ENCODE data around the gene GFRAL. TPM values are rescaled to one million over a fixed set of nuclear protein-coding genes. Genes with fewer than 3 reads are reported as not detected.

The GFRAL gene
- total RNA-seq, 3 donors from 2014 or later (not counting 1 experiment from before 2014, with no cell fraction given), result not detected

- intact Hi-C loops (cut with micrococcal nuclease), result no loop called here
Measured at GRCh38 chr6:55379895-55380294, 52.6 kb downstream of the GFRAL start.

GRCh38 chr6:55388211-55388610 lies 60.9 kb downstream of the GFRAL start:
- no peak for ATAC-seq
- Histone ChIP-seq H3K4me1 (ENCODE audit: control insufficient read depth, insufficient read depth, low read length) (no peaks in the 10 kb centered on the region), H3K27me3 (ENCODE audit: control insufficient read depth, insufficient read depth, low read length) (no peaks in the 10 kb centered on the region), H3K27ac (ENCODE audit: low read length) (no peak overlapping the region), H3K4me3 (ENCODE audit: low read length) (no peak overlapping the region), H3K9me3 (ENCODE audit: control insufficient read depth, insufficient read depth, low read length) (no peaks in the 10 kb centered on the region), H3K36me3 (ENCODE audit: control insufficient read depth, insufficient read depth, low read length) (no peaks in the 10 kb centered on the region)
- intact Hi-C loops (cut with micrococcal nuclease), result no loop called here
- WGBS (ENCODE audit: insufficient coverage), result 84% methylated on average over 3 of the region's 3 CpGs
- H3K4me1 Mint-ChIP-seq, result no peaks in the 10 kb centered on the region
- peaks cover 6 to 8% of the 10 kb centered on the region in 2 donors for H3K9me3 Mint-ChIP-seq
- TF ChIP-seq CTCF (IDR thresholded peaks at IDR 0.05), result no peak
- H3K4me3 Mint-ChIP-seq, result no peak overlapping the region
- no peak for DNase-seq
- H3K27me3 Mint-ChIP-seq (ENCODE audit: low read depth in 2 of 2), result no peaks in the 10 kb centered on the region
- no peaks in the 10 kb centered on the region for H3K36me3 Mint-ChIP-seq
- no peak overlapping the region for H3K27ac Mint-ChIP-seq

More at GRCh38 chr6:55379895-55380294, 52.6 kb downstream of the GFRAL start:
- H3K27me3 ChIP-seq (ENCODE audit: control insufficient read depth, insufficient read depth, low read length), result no peaks in the 10 kb centered on the region
- no peak overlapping the region for H3K27ac ChIP-seq (ENCODE audit: low read length)
- no peak for DNase-seq
- H3K36me3 ChIP-seq (ENCODE audit: control insufficient read depth, insufficient read depth, low read length), result no peaks in the 10 kb centered on the region
- H3K9me3 Mint-ChIP-seq, result peaks cover 3 to 15% of the 10 kb centered on the region in 2 donors
- no peak overlapping the region for H3K27ac Mint-ChIP-seq
- no peak overlapping the region for H3K4me3 Mint-ChIP-seq
- H3K27me3 Mint-ChIP-seq (ENCODE audit: low read depth in 2 of 2), result no peaks in the 10 kb centered on the region
- WGBS (ENCODE audit: insufficient coverage), result 80% methylated on average over 1 of the region's 1 CpG
- H3K36me3 Mint-ChIP-seq, result peaks cover 11% of the 10 kb centered on the region
- no peaks in the 10 kb centered on the region for H3K9me3 ChIP-seq (ENCODE audit: control insufficient read depth, insufficient read depth, low read length)
- H3K4me3 ChIP-seq (ENCODE audit: low read length), result no peak overlapping the region
- H3K4me1 ChIP-seq (ENCODE audit: control insufficient read depth, insufficient read depth, low read length), result no peaks in the 10 kb centered on the region
- no peaks in the 10 kb centered on the region for H3K4me1 Mint-ChIP-seq
- no peak for ATAC-seq
- TF ChIP-seq CTCF (IDR thresholded peaks at IDR 0.05), result no peak

- 51% methylated on average over 2 of the region's 3 CpGs for WGBS (ENCODE audit: insufficient coverage)
- Histone ChIP-seq H3K27ac (ENCODE audit: low read length) (no peak overlapping the region), H3K36me3 (ENCODE audit: control insufficient read depth, insufficient read depth, low read length) (no peaks in the 10 kb centered on the region), H3K27me3 (ENCODE audit: control insufficient read depth, insufficient read depth, low read length) (no peaks in the 10 kb centered on the region), H3K9me3 (ENCODE audit: control insufficient read depth, insufficient read depth, low read length) (no peaks in the 10 kb centered on the region), H3K4me3 (ENCODE audit: low read length) (no peak overlapping the region), H3K4me1 (ENCODE audit: control insufficient read depth, insufficient read depth, low read length) (no peaks in the 10 kb centered on the region)
- no peaks in the 10 kb centered on the region for H3K4me1 Mint-ChIP-seq
- H3K27ac Mint-ChIP-seq, result no peak overlapping the region
- no peaks in the 10 kb centered on the region for H3K27me3 Mint-ChIP-seq (ENCODE audit: low read depth in 2 of 2)
- TF ChIP-seq CTCF (IDR thresholded peaks at IDR 0.05), result no peak
- H3K9me3 Mint-ChIP-seq, result peaks cover 4 to 10% of the 10 kb centered on the region in 2 donors
- intact Hi-C loops (cut with micrococcal nuclease), result no loop called here
- no peak overlapping the region for H3K4me3 Mint-ChIP-seq
- ATAC-seq (no peak), DNase-seq (no peak)
- no peaks in the 10 kb centered on the region for H3K36me3 Mint-ChIP-seq
Measured at GRCh38 chr6:55395871-55396270, 68.6 kb downstream of the GFRAL start.

GRCh38 chr6:55397986-55398385 lies 70.7 kb downstream of the GFRAL start:
- no peak overlapping the region for H3K4me3 ChIP-seq (ENCODE audit: low read length)
- no peak for ATAC-seq
- intact Hi-C loops (cut with micrococcal nuclease), result no loop called here
- H3K27ac ChIP-seq (ENCODE audit: low read length), result no peak overlapping the region
- H3K36me3 Mint-ChIP-seq, result no peaks in the 10 kb centered on the region
- peaks cover 0 to 9% of the 10 kb centered on the region in 2 donors for H3K9me3 Mint-ChIP-seq
- no peaks in the 10 kb centered on the region for H3K9me3 ChIP-seq (ENCODE audit: control insufficient read depth, insufficient read depth, low read length)
- no peaks in the 10 kb centered on the region for H3K4me1 ChIP-seq (ENCODE audit: control insufficient read depth, insufficient read depth, low read length)
- H3K4me1 Mint-ChIP-seq, result no peaks in the 10 kb centered on the region
- WGBS (ENCODE audit: insufficient coverage), result 71% methylated on average over 2 of the region's 3 CpGs
- no peak overlapping the region for H3K27ac Mint-ChIP-seq
- no peak overlapping the region for H3K4me3 Mint-ChIP-seq
- no peaks in the 10 kb centered on the region for H3K27me3 Mint-ChIP-seq (ENCODE audit: low read depth in 2 of 2)
- DNase-seq, result no peak
- TF ChIP-seq CTCF (IDR thresholded peaks at IDR 0.05), result no peak
- no peaks in the 10 kb centered on the region for H3K36me3 ChIP-seq (ENCODE audit: control insufficient read depth, insufficient read depth, low read length)
- H3K27me3 ChIP-seq (ENCODE audit: control insufficient read depth, insufficient read depth, low read length), result no peaks in the 10 kb centered on the region
